Tibial nerve (tissue), 3 donors: ENCODE measurements around the gene ALAS1.

Source experiments
- CTCF ChIP-seq, 5 experiments: fragments of 200-600 bp in 3 of 5; fragments of 450-650 bp in 2 of 5; sonication (generic) in 3 of 5; IDR thresholded peaks; one replicate each; pipeline ENCODE4 v1.5.1; 2016 to 2019; ENCODE audit warnings: antibody characterized with exemption in 5 of 5, mild to moderate bottlenecking in 3 of 5, moderate library complexity in 2 of 5
- POLR2A ChIP-seq, 2 donors: fragments of 450-650 bp; IDR thresholded peaks; one replicate each; pipeline ENCODE4 v1.6.1; 2017; ENCODE audit warnings: antibody characterized with exemption in 2 of 2, mild to moderate bottlenecking in 2 of 2, moderate library complexity in 2 of 2

GRCh38 chr3:52176180-52176752 lies 21.7 kb upstream of the ALAS1 start:
- TF ChIP-seq CTCF (IDR thresholded peaks at IDR 0.05) (no peak), POLR2A (IDR thresholded peaks at IDR 0.05) (no peak)
